ENCODE results near the gene CACNA1A. TPM values are rescaled to one million over a fixed set of nuclear protein-coding genes. Genes with fewer than 3 reads are reported as not detected.
"Not testable (repeated sequence)": the region's sequence is repeated elsewhere in the genome, so short reads cannot be mapped to it uniquely, and the experiment has no call there.

CACNA1A gene
- total and polyA plus RNA-seq, 2 of the 4 experiments (the other 2 are of a cell fraction): 5.9 to 15.0 TPM

DNA sequence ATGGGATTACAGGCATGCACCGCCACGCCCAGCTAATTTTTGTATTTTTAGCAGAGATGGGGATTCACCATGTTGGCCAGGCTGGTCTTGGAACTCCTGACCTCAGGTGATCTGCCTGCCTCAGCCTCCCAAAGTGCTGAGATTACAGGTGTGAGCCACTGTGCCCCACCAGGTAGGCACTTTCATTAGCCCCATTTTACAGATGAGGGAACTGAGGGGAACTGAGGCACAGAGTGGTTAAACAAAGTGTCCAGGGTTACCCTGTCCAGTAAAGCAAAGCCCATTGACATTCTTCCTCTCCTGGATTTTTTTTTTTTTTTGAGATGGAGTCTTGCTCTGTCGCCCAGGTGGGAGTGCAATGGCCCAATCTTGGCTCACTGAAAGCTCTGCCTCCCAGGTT is 340.1 kb downstream of the CACNA1A start:
- Histone ChIP-seq H3K4ac (ENCODE audit: low read depth, low read length) (peak overlapping the region; percentile 99), H2BK15ac (ENCODE audit: low read depth, low read length) (peak overlapping the region; percentile 83), H4K8ac (ENCODE audit: low read depth in 2 of 2, low read length in 2 of 2) (peak overlapping the region in 1 of 2 experiments; percentile 31; a peak in 1 of 4 replicates), H3K14ac (replicated peaks; ENCODE audit: low read depth, low read length) (peak overlapping the region; percentile 47; the same call in 1 of the 2 replicates), H3K4me1 (ENCODE audit: control insufficient read depth, insufficient read depth, low read length) (peaks cover 31% of the 10 kb centered on the region), H2AK5ac (ENCODE audit: low read depth, low read length) (peak overlapping the region; percentile 96), H3K79me1 (ENCODE audit: low read depth in 1 of 2, low read length in 2 of 2) (peaks cover 0 to 56% of the 10 kb centered on the region in 2 experiments; a peak in 2 of 4 replicates), H4K91ac (ENCODE audit: insufficient read depth, low read depth, low read length) (peak overlapping the region; percentile 72; the same call in 1 of the 2 replicates), H2BK20ac (ENCODE audit: low read depth, low read length) (peak overlapping the region; percentile 95), H2BK120ac (ENCODE audit: low read depth, low read length) (peak overlapping the region; percentile 86)
- H3K9ac ChIP-seq (ENCODE audit: low read depth, low read length); dilution Hi-C loops (cut with HindIII; ENCODE audit: low sequenced_read_pairs, unreplicated experiment); H3K56ac ChIP-seq (ENCODE audit: extremely low read depth, insufficient read depth, low read length); H3K27me3 ChIP-seq (ENCODE audit: control insufficient read depth, insufficient read depth, low read length); DNase-seq; H3K4me3 ChIP-seq (ENCODE audit: insufficient read depth, low read depth, low read length); H2AK9ac ChIP-seq (replicated peaks; ENCODE audit: low read depth, low read length, poor library complexity); in situ Hi-C loops (cut with MboI; ENCODE audit: low sequenced_read_pairs); H2AFZ ChIP-seq (replicated peaks; ENCODE audit: low read length, poor library complexity); H3K23ac ChIP-seq (ENCODE audit: low read depth, low read length); ATAC-seq (ENCODE audit: low read depth); POLR2A ChIA-PET (ENCODE audit: unreplicated experiment); H3K9me1 ChIP-seq (ENCODE audit: insufficient read depth, low read length); H2BK5ac ChIP-seq (ENCODE audit: low read depth, low read length, poor library complexity, severe bottlenecking); H3K27ac ChIP-seq (ENCODE audit: insufficient read depth, low read length); CTCF ChIA-PET; H3K36me3 ChIP-seq (ENCODE audit: control insufficient read depth, insufficient read depth, low read length); intact Hi-C loops (cut with micrococcal nuclease); BruUV-seq (replicated peaks); H4K20me1 ChIP-seq (ENCODE audit: insufficient read depth, low read length); H3K4me2 ChIP-seq (ENCODE audit: low read depth, low read length); H3K9me3 ChIP-seq (ENCODE audit: control insufficient read depth, insufficient read depth, low read length); H3K18ac ChIP-seq (ENCODE audit: low read depth, low read length); H4K5ac ChIP-seq (ENCODE audit: low read depth, low read length): not testable (repeated sequence)
- WGBS, 2 experiments (ENCODE audit: extremely low coverage in 2 of 2, insufficient read length in 1 of 2): no CpG with 5 or more reads among the region's 3 CpGs

Measured in IMR-90 (cell line).